Natural killer cell (primary cell): Measurements from ENCODE around the gene IGF2R. TPM values are rescaled to one million over a fixed set of nuclear protein-coding genes. Genes with fewer than 3 reads are reported as not detected.

Experiments used
- ATAC-seq, 3 donors: fragments of 150-1000 bp in 2 of 3; fragments of 200-7000 bp in 1 of 3; cut with Tn5 transposase; 1 replicate in 1 of 3; 2 replicates in 2 of 3; pipeline ENCODE4 v1.10.0; 2021; ENCODE audit warnings: mild to moderate bottlenecking in 2 of 3, moderate library complexity in 2 of 3
- DNase-seq, 2 donors: peaks; one replicate each; pipeline versions ENCODE4 v3.0.0 to v3.0.0-alpha.2; 2013 to 2021; ENCODE audit warnings: mixed read lengths in 1 of 2
- H3K27ac ChIP-seq: one replicate; pipeline ENCODE4 v1.5.1; 2013; ENCODE audit warnings: mild to moderate bottlenecking, low read length
- H3K27me3 ChIP-seq: one replicate; pipeline ENCODE4 v1.6.1; 2013; ENCODE audit warnings: low read length; ENCODE audit not compliant: control insufficient read depth, insufficient read depth
- H3K36me3 ChIP-seq: one replicate; pipeline ENCODE4 v1.6.1; 2013; ENCODE audit warnings: low read length; ENCODE audit not compliant: control insufficient read depth, insufficient read depth
- H3K4me1 ChIP-seq: one replicate; pipeline ENCODE4 v1.6.1; 2013; ENCODE audit warnings: low read length; ENCODE audit not compliant: control insufficient read depth, insufficient read depth
- H3K4me3 ChIP-seq: one replicate; pipeline ENCODE4 v1.5.1; 2013; ENCODE audit warnings: low read length
- H3K9me3 ChIP-seq: one replicate; pipeline ENCODE4 v1.6.1; 2013; ENCODE audit warnings: low read length; ENCODE audit not compliant: control insufficient read depth, insufficient read depth
- H3K27ac Mint-ChIP-seq, 2 donors: one replicate each; pipeline ENCODE4 v1.8.0; 2022; ENCODE audit warnings: mild to moderate bottlenecking in 2 of 2, mixed read lengths in 2 of 2, moderate library complexity in 1 of 2
- H3K27me3 Mint-ChIP-seq, 2 donors: one replicate each; pipeline ENCODE4 v1.8.0; 2022; ENCODE audit warnings: low read depth in 2 of 2, mixed read lengths in 2 of 2
- H3K36me3 Mint-ChIP-seq: one replicate; pipeline ENCODE4 v1.8.0; 2022; ENCODE audit warnings: mixed read lengths
- H3K4me1 Mint-ChIP-seq, 2 donors: one replicate each; pipeline ENCODE4 v1.8.0; 2022; ENCODE audit warnings: mixed read lengths in 2 of 2
- H3K4me3 Mint-ChIP-seq: one replicate; pipeline ENCODE4 v1.8.0; 2022; ENCODE audit warnings: mild to moderate bottlenecking, moderate library complexity, mixed read lengths
- H3K9me3 Mint-ChIP-seq, 2 donors: one replicate each; pipeline ENCODE4 v1.8.0; 2022; ENCODE audit warnings: mixed read lengths in 2 of 2
- WGBS: methylation state at CpG from one replicate; pipeline ENCODE4 v1.1.7; 2013; ENCODE audit warnings: missing lambda C conversion rate; ENCODE audit not compliant: insufficient coverage; 5-methylcytosine and 5-hydroxymethylcytosine counted together
- intact Hi-C: fragments of 100-400 bp; cut with micrococcal nuclease; formaldehyde crosslinking; loops from one replicate; pipeline ENCODE4 v1.14.2; 2022
- total RNA-seq, 4 donors: library from RNA; stranded (reverse); fragments of 120-200 nt in 1 of 4; gene quantifications; one replicate each; pipeline versions ENCODE4 v1.2.3 to v1.2.4, GENCODE V29; 2013 to 2022
- TF ChIP-seq, protein P1 (sequence below): fragments of 200-600 bp; IDR thresholded peaks from one replicate; pipeline ENCODE4 v1.8.0; 2022; ENCODE audit warnings: antibody characterized with exemption

Gene IGF2R
- total RNA-seq, 3 donors from 2014 or later (not counting 1 experiment from before 2014, with no cell fraction given): 208 to 282 (median 253) TPM

DNA sequence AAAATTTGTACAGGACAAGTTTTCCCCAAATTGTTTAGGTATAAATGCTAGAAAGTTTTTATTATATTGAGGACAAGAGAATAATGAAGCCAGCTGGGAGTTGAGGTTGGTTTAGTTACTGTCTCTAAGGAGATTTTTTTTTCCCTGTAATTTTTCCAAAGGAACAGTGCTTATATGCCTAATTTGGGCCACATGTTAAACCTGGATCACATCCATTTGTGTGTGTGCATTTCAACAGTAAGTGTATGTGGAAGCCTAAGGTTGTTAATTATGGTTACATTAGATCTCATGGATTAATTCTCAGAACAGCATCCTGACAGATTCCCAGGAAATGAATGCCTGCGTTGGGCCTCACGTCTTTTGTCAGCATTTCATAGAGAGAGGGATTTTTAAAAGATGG is 4.5 kb downstream of the IGF2R start:
- Mint-ChIP-seq H3K27me3 (no peaks in the 10 kb centered on the region), H3K4me1 (peaks cover 80 to 82% of the 10 kb centered on the region in 2 donors), H3K4me3 (peak overlapping the region; percentile 96), H3K36me3 (no peaks in the 10 kb centered on the region), H3K9me3 (no peaks in the 10 kb centered on the region), H3K27ac (peak overlapping the region; percentile 94 to 99)
- no peaks in the 10 kb centered on the region for H3K9me3 ChIP-seq
- no peaks in the 10 kb centered on the region for H3K27me3 ChIP-seq
- TF ChIP-seq, protein P1, sequence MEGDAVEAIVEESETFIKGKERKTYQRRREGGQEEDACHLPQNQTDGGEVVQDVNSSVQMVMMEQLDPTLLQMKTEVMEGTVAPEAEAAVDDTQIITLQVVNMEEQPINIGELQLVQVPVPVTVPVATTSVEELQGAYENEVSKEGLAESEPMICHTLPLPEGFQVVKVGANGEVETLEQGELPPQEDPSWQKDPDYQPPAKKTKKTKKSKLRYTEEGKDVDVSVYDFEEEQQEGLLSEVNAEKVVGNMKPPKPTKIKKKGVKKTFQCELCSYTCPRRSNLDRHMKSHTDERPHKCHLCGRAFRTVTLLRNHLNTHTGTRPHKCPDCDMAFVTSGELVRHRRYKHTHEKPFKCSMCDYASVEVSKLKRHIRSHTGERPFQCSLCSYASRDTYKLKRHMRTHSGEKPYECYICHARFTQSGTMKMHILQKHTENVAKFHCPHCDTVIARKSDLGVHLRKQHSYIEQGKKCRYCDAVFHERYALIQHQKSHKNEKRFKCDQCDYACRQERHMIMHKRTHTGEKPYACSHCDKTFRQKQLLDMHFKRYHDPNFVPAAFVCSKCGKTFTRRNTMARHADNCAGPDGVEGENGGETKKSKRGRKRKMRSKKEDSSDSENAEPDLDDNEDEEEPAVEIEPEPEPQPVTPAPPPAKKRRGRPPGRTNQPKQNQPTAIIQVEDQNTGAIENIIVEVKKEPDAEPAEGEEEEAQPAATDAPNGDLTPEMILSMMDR: no peak
- no peak overlapping the region for H3K4me3 ChIP-seq
- intact Hi-C loops: loop anchor here (10.0 kb wide), 2 partner anchors 279 to 1319 kb away; partner anchors contain the start of genes SOD2 and SYTL3
- no peaks in the 10 kb centered on the region for H3K36me3 ChIP-seq
- peaks cover 64% of the 10 kb centered on the region for H3K4me1 ChIP-seq
- ATAC-seq (no peak), DNase-seq (no peak)
- 89% methylated on average over 2 of the region's 2 CpGs for WGBS
- H3K27ac ChIP-seq: peak overlapping the region; percentile 35

DNA sequence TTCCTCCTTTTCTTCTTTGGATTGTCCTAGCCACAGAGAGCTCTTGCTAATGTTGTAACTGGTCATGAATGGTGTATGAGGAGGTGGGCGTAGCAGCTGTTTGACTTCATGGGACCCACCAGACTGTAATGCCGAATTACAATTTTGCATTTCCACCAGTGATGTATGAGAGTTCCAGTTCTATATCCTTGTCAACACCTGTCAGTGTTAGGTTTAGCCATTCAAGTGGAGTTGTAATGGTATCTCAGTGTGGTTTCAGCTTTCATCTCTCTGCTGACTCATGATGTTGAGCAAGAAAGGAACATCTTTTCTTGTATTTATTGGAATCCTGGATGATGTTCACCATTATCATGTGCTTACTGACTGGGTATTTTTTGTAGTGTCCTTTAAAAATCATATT is 5.1 kb downstream of the IGF2R start:
- ATAC-seq: peak in 1 of 3 donors; percentile 7
- H3K4me3 Mint-ChIP-seq: peak overlapping the region; percentile 66
- intact Hi-C loops: loop anchor here (10.0 kb wide), 2 partner anchors 279 to 1319 kb away; partner anchors contain the start of genes SOD2 and SYTL3
- peaks cover 85 to 87% of the 10 kb centered on the region in 2 donors for H3K4me1 Mint-ChIP-seq
- H3K4me3 ChIP-seq: no peak overlapping the region
- no peaks in the 10 kb centered on the region for H3K36me3 Mint-ChIP-seq
- no peaks in the 10 kb centered on the region for H3K9me3 ChIP-seq
- WGBS: 75% methylated on average over 2 of the region's 2 CpGs
- no peaks in the 10 kb centered on the region for H3K27me3 ChIP-seq
- peak overlapping the region; percentile 94 to 99 for H3K27ac Mint-ChIP-seq
- DNase-seq: peak in 1 of 2 donors; percentile 32
- peaks cover 67% of the 10 kb centered on the region for H3K4me1 ChIP-seq
- peak overlapping the region; percentile 35 for H3K27ac ChIP-seq
- TF ChIP-seq, protein P1: no peak
- H3K27me3 Mint-ChIP-seq: no peaks in the 10 kb centered on the region
- no peaks in the 10 kb centered on the region for H3K9me3 Mint-ChIP-seq
- H3K36me3 ChIP-seq: no peaks in the 10 kb centered on the region

DNA sequence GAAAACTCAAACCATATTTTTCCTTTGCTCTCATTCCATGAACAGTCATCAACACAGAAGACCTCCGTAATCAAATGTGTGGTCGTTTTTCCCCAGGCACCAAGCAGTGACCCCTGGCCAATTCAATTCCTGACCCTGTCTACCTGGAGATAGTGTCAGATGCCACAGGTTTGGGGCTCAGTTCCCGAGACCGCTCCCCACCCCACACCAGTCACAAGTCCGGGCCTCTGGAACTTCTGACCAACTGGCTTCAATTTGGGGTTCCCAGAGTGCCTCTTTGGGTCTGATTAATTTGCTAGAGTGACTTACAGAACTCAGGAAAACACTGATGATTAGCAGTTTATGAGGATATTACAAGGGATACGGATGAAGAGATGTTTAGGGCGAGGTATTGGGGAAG is 6.0 kb downstream of the IGF2R start:
- Histone ChIP-seq H3K4me3 (no peak overlapping the region), H3K4me1 (peaks cover 75% of the 10 kb centered on the region), H3K9me3 (no peaks in the 10 kb centered on the region), H3K36me3 (no peaks in the 10 kb centered on the region), H3K27me3 (no peaks in the 10 kb centered on the region), H3K27ac (peak overlapping the region; percentile 8)
- H3K4me1 Mint-ChIP-seq: peaks cover 94 to 96% of the 10 kb centered on the region in 2 donors
- 91% methylated on average over 7 of the region's 7 CpGs for WGBS
- TF ChIP-seq, protein P1: no peak
- H3K27ac Mint-ChIP-seq: peak overlapping the region; percentile 94 to 99
- H3K9me3 Mint-ChIP-seq: no peaks in the 10 kb centered on the region
- peak overlapping the region; percentile 18 for H3K4me3 Mint-ChIP-seq
- intact Hi-C loops: loop anchor here (10.0 kb wide), 2 partner anchors 280 to 1320 kb away; partner anchors contain the start of genes SOD2 and SYTL3
- H3K36me3 Mint-ChIP-seq: no peaks in the 10 kb centered on the region
- DNase-seq (no peak), ATAC-seq (no peak)
- H3K27me3 Mint-ChIP-seq: no peaks in the 10 kb centered on the region
